HG03457 (cell line): ENCODE results near the gene APC.
"Not testable (repeated sequence)": the region's sequence is repeated elsewhere in the genome, so short reads cannot be mapped to it uniquely, and the experiment has no call there.

Source experiments
- ATAC-seq: cut with Tn5 transposase; IDR thresholded peaks from one replicate; pipeline ENCODE4 v1.9.1; 2021; ENCODE audit warnings: moderate number of reproducible peaks; ENCODE audit not compliant: unreplicated experiment

APC gene

GRCh38 chr5:112713206-112713605, 24.5 kb upstream of the APC start:
- no peak for ATAC-seq

GRCh38 chr5:112716895-112717294, 20.8 kb upstream of the APC start:
- ATAC-seq, result not testable (repeated sequence)

- no peak for ATAC-seq
Observed at GRCh38 chr5:112717506-112718082, 20.1 kb upstream of the APC start.

- no peak for ATAC-seq
Observed at GRCh38 chr5:112718344-112718743, 19.3 kb upstream of the APC start.

- no peak for ATAC-seq
Observed at GRCh38 chr5:112720576-112720975, 17.1 kb upstream of the APC start.

- ATAC-seq, result no peak
Observed at GRCh38 chr5:112724901-112725300, 12.8 kb upstream of the APC start.

GRCh38 chr5:112729630-112730029, 8.1 kb upstream of the APC start:
- no peak for ATAC-seq

- ATAC-seq, result no peak
Observed at GRCh38 chr5:112732131-112732530, 5.6 kb upstream of the APC start.

- no peak for ATAC-seq
Observed at GRCh38 chr5:112733586-112733985, 4.1 kb upstream of the APC start.

- ATAC-seq, result no peak
Observed at GRCh38 chr5:112734597-112734996, 3.1 kb upstream of the APC start.

GRCh38 chr5:112735702-112736101, 2.0 kb upstream of the APC start:
- no peak for ATAC-seq

GRCh38 chr5:112737070-112737462, 619 bp upstream of the APC start:
- no peak for ATAC-seq

GRCh38 chr5:112738191-112738560, 491 bp downstream of the APC start:
- peak; percentile 9 for ATAC-seq

- ATAC-seq, result no peak
Observed at GRCh38 chr5:112742424-112742823, 4.7 kb downstream of the APC start.

GRCh38 chr5:112743631-112744030, 5.9 kb downstream of the APC start:
- no peak for ATAC-seq

GRCh38 chr5:112752335-112752734, 14.7 kb downstream of the APC start:
- no peak for ATAC-seq

GRCh38 chr5:112755703-112756102, 18.0 kb downstream of the APC start:
- no peak for ATAC-seq

GRCh38 chr5:112757468-112758208, 20.0 kb downstream of the APC start:
- peak; percentile 72 for ATAC-seq

GRCh38 chr5:112758676-112759075, 21.0 kb downstream of the APC start:
- no peak for ATAC-seq

- ATAC-seq, result no peak
Observed at GRCh38 chr5:112762113-112762810, 24.6 kb downstream of the APC start.

- ATAC-seq, result no peak
Observed at GRCh38 chr5:112763165-112763564, 25.5 kb downstream of the APC start.

GRCh38 chr5:112772124-112772523, 34.4 kb downstream of the APC start:
- no peak for ATAC-seq
